ENCODE results near the gene WSCD2.

WSCD2 gene

GRCh38 chr12:108131035-108131434, 1.9 kb downstream of the WSCD2 start:
- no peak for DNase-seq

- no peak for DNase-seq
Measured at GRCh38 chr12:108131657-108132126, 2.6 kb downstream of the WSCD2 start.

- no peak for DNase-seq
Measured at GRCh38 chr12:108133482-108133881, 4.4 kb downstream of the WSCD2 start.

- no peak for DNase-seq
Measured at GRCh38 chr12:108134744-108135143, 5.7 kb downstream of the WSCD2 start.

DNA sequence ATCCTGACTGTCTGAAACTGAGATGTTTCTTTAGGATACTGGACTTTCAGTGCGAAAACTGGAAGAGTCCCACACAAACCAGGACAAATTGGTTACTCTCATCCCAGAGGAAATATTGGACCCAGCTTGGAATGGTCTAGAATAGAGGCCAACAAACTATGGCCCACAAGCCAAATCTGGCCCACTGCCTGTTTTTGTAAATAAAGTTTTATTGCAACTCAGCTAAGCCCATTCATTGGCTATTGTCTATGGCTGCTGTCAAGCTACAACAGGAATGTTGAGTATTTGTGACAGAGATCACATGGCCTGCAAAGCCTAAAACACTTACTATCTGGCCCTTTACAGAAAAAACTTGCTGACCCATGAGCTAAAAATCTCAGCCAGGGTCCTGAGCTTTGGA, 6.5 kb downstream of the WSCD2 start:
- DNase-seq = no peak

DNA sequence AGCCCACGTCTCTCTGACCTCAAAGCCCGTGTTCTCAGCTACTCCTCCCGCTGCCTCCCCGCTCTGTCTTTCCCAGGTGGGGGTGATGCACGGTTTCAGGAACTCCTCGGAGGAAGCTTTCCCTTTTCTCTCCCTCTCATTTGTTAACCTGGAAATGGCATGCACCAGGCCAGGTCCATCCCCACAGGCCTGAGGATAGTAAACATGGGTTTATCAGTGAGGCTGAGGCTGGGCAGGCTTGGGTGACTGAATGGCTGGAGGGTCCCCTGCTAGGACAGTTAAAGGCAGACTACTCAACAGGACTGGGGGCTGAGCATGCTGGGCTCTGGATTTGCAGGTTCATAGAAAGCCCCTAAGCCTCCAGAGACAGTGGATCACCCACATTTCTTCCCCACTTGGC, 7.6 kb downstream of the WSCD2 start:
- DNase-seq = no peak

DNA sequence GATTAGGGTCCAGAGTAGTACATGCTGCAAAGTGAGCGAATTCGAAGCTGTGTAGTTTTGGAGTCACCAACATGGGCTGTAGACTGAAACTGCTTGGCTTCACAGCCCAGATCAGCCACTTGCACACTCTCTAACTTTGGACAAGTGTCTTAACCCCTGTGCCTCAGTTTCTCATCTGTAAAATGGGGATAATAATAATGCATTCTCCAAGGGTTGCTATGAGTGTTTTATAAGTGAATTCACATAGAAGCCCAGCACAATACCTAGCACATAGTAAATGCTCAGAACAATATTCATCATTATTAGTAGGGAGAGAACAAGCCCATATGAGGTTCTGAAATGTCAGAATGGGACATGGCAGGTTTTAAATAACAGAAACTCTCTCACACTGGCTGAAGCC, 10.4 kb downstream of the WSCD2 start:
- DNase-seq = no peak

- no peak for DNase-seq
Measured at GRCh38 chr12:108140501-108140900, 11.4 kb downstream of the WSCD2 start.

GRCh38 chr12:108141600-108142130, 12.6 kb downstream of the WSCD2 start:
- no peak for DNase-seq

DNA sequence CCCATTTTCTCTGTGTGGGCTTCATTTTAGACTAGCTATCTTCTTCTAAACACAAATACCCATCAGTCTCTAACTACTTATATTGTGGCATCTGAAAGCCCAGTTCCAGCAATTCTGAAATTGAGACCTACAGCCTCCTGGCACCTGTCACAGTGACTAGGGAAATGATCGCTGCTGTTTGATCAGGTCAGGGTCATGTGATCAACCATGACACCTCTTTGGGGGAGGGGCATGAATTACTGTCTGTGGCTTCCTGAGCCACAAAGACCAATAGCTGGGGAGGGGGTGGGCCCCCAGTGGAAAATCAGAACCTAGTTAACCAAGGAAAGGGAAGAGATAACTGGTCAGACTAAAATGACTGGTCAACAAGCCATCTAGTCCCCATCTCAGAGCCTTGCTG, 14.1 kb downstream of the WSCD2 start:
- no peak for DNase-seq

DNA sequence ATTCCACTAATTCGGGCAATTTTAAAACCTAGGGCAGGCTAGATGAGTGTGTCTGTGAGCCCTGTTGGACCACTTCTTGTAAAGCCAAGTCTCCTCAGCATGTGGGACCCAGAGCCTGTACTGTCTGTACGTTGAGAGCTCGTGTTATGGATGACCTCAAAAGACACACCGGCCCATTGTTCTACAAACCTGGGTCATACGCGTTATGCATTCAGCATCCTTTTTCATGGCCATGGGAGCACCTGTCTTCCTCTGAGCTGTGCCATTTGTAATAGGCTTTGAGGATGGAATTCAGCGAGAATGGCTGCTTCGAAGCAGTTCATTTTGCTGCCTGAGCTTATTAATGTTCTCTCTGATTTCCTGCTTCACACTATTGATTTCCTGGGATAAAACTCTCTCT, 15.0 kb downstream of the WSCD2 start:
- DNase-seq = no peak

GRCh38 chr12:108145011-108145410, 15.9 kb downstream of the WSCD2 start:
- no peak for DNase-seq

- DNase-seq = no peak
Measured at GRCh38 chr12:108146035-108146893, 17.2 kb downstream of the WSCD2 start.

DNA sequence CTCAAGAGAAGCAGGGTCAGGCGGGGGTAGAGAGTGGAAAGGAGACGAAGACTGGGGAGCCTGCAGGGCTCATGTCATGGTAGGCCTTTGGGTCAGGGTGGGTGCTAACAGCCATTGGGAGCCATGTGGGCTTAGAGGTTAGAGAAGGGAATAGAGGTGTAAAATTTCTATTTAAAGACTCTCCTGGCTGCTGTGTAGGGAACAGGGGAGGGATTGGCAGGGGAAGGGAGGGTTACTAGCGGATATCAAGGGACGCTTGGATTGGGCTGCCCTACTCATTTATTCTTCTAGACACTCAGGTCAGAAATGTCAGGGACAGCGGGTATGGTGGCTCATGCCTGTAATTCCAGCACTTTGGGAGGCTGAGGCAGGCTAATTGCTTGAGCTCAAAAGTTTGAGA, 18.2 kb downstream of the WSCD2 start:
- DNase-seq = no peak

- DNase-seq = no peak
Measured at GRCh38 chr12:108148521-108149074, 19.5 kb downstream of the WSCD2 start.

- no peak for DNase-seq
Measured at GRCh38 chr12:108150436-108150835, 21.3 kb downstream of the WSCD2 start.

DNA sequence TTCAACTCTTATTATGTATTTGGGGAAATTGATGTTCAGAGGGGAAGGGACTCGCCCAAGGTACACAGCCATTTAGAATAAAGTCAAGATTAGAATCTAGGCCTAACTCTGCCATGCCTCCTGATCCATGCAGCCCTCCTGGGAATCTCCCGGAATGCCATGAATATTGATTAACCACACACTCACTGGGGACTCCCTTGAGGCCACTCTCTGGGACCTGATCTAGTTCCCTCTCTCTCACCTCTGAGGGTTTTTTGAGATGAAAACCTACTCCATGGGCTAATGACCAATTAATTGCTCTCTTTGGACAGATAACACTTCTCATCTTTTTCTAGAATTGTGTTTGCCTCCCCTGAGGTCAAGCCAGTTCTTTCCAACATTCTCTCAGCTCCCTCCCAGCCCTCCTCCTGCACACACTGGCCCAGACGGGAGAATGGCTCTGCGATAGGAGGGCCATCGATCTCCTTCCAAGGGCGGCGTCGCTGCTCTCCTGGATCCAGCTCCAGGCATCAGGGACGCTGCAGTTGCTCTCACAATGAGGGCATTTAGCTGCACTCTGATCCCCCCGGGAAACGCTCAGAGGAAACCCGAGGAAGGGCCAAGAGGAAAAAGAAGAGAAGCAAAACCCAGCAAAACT, 22.6 kb downstream of the WSCD2 start:
- DNase-seq = no peak

- DNase-seq = no peak
Measured at GRCh38 chr12:108152170-108152538, 23.1 kb downstream of the WSCD2 start.

GRCh38 chr12:108156717-108157116, 27.6 kb downstream of the WSCD2 start:
- no peak for DNase-seq

DNA sequence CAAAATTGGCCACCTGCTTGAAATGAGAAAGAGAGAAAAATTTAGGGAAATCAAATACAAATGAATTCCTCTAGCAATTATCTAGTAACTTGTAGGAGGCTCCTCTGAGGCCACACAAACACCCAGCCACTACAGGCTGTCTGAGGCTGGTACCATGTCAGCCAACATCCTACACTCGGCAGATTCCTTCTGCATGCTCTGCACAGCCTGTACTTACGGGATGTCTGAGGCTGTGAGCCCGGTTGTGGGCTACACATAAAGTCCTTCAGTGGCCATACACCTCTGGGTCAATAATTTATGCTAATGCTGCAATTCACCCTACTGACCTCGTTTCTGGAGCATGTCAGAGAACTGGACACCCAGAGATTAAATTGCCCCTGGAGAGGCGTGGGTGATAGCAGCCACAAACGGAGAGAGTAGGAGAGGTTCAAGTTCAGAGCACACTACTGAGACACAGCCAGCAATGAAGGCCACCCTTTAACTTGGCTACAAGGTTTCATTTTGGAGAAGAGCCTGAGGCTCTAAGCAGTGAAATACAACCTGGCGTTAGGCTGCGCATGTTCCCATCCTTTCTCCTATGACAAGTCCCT, 28.9 kb downstream of the WSCD2 start:
- DNase-seq = no peak

DNA sequence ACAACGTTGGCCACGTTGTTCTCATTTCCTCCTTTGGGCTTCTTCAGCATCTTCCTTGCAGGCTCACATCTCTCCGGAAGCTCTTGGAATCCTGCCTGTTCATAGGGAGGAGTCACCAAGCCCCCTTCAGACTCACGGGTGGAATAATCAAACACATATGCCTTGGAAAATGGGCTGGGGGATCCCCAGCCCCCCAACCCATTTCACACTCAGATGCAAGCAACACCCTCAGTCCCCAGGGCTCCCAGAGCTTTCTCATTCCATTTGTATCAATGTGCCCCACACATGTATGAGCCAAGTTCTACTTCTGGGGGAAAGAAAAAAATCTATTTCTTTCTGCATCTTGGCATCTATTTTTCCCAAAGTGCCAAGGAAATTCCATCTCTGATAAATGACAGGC, 33.1 kb downstream of the WSCD2 start:
- DNase-seq = no peak

DNA sequence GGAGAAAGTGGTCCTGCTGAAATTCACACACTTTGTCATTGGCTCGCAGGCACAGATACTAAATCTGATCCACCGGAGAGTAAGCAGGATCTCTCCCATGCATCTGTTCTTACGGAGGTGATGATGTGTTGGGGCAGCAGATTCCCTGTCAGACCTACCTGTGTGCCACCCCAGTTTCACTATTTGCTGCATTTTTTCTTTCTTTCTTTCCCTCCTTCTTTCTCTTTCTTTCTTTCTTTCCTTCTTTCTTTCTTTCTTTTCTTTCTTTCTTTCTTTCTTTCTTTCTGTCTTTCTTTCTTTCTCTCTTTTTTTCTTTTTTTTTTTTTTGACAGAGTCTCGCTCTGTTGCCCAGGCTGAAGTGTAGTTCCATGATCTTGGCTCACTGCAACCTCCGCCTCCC, 37.4 kb downstream of the WSCD2 start:
- no peak for DNase-seq

- DNase-seq = no peak
Measured at GRCh38 chr12:108167974-108168373, 38.9 kb downstream of the WSCD2 start.

DNA sequence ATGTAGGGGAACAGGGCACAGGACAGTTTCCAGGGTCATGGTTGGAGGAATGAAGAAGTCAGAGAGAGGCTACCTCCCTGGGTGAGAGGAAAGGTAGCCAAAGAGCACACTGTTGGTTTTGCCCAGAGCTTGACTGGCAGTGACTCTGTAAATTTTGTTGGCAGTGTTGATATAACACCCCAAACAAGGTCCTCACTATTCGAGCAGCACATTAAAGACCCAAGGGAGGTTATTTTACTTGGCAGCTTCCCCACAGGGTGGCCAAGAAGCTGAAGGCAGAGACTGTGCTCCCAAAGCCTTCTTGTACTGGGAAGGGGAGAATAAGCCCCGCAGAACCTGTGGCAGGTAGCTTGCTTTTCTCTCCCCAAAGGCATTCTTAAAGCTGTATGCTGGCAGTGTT, 40.6 kb downstream of the WSCD2 start:
- DNase-seq = no peak
